Measurements from ENCODE around the gene KCTD2.

KCTD2 gene

DNA sequence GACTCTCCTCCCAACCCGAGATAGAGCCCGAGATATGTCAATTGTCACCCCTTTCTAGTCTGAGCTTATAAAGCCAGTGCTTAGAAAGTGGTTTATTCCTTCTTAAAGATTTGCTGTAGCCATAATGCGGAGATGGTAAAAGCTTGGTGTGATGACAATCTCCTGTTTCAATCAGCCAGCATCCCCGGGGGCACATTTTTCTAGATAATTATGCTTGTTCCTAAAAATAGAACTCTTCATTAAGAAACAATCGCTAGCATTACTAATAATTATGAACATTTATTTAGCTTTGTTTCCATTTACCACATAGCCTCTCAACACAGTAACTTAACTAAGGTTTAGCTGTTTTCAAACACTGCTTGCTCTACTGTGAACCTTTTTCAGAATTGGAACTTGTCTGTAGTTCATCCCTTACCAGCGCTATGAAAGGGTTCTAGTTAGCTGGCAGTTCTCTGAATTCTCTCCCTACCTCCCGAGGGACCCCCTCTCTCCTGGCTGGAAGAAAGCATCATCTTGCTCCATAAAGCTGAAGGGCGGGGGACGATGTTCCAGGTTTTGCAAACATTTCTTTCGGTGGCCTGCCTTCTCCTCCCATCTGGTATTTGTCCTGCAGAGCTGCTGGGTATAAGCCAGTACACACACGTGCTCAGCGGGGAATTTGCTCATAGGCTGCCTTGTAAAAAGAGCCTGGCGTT lies 35.5 kb upstream of the KCTD2 start:
- peak overlapping the region; percentile 73 for H3K4me3 ChIP-seq (ENCODE audit: low read length)
- TF ChIP-seq, protein P1, sequence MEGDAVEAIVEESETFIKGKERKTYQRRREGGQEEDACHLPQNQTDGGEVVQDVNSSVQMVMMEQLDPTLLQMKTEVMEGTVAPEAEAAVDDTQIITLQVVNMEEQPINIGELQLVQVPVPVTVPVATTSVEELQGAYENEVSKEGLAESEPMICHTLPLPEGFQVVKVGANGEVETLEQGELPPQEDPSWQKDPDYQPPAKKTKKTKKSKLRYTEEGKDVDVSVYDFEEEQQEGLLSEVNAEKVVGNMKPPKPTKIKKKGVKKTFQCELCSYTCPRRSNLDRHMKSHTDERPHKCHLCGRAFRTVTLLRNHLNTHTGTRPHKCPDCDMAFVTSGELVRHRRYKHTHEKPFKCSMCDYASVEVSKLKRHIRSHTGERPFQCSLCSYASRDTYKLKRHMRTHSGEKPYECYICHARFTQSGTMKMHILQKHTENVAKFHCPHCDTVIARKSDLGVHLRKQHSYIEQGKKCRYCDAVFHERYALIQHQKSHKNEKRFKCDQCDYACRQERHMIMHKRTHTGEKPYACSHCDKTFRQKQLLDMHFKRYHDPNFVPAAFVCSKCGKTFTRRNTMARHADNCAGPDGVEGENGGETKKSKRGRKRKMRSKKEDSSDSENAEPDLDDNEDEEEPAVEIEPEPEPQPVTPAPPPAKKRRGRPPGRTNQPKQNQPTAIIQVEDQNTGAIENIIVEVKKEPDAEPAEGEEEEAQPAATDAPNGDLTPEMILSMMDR (conservative IDR thresholded peaks at IDR 0.05; ENCODE audit: low read depth, low read length): no peak
- DNase-seq (ENCODE audit: low read depth): no peak

DNA sequence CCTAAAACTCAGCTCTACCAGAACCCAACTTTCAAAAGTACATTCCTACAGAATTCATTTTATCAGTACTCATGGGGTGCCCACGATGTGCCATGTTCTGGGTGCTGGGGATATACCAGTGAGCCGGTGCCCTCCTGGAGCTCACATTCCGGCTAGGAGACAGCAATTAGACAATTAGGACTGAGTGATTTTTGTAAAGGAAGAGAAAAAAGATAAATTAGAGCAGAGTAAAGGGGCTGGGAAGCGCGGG lies 35.0 kb upstream of the KCTD2 start:
- no peak for DNase-seq (ENCODE audit: low read depth)
- TF ChIP-seq, protein P1 (conservative IDR thresholded peaks at IDR 0.05; ENCODE audit: low read depth, low read length): no peak
- peak overlapping the region; percentile 73 for H3K4me3 ChIP-seq (ENCODE audit: low read length)

DNA sequence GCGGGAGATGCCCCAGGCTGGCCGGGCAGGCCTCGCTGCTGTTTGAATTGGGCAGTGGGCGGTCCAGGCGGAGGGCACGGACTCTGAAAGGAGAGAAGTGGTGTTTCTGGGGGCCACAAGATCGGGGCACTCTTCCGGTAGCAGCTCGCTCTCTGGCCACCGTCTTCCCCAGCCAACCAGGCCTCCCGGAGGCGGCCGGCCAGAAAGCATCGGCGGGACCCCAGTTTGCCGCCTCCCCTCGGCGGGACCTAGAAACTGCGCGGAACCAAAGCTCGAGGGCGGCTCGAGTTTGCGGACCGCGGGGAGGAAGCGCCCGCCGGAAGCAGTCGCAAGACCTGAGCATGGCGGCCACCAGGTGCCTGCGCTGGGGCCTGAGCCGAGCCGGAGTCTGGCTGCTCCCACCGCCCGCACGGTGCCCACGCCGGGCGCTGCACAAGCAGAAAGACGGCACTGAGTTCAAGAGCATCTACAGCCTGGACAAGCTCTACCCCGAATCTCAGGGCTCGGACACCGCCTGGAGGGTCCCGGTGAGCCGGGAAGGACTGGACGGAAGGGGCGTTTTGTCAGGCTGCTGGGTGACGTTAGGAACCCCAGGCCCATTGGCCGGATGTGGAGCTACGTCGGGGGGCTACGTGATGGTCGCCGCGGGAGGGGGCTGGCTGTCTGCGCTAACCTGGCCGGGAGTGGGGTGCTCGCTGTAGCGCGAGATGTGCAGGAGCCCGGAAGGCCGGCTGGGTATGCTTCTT lies 34.5 kb upstream of the KCTD2 start, which contains the start of gene MRPL58:
MRPL58 (plus strand) TSS at position 325 of the 746 bp plus-strand sequence; CDS start at position 342, 17 bp downstream.
- no peak for DNase-seq (ENCODE audit: low read depth)
- TF ChIP-seq, protein P1 (conservative IDR thresholded peaks at IDR 0.05; ENCODE audit: low read depth, low read length): peak; percentile 57
- peak within 1 kb of the TSS; percentile 73 for H3K4me3 ChIP-seq (ENCODE audit: low read length)

DNA sequence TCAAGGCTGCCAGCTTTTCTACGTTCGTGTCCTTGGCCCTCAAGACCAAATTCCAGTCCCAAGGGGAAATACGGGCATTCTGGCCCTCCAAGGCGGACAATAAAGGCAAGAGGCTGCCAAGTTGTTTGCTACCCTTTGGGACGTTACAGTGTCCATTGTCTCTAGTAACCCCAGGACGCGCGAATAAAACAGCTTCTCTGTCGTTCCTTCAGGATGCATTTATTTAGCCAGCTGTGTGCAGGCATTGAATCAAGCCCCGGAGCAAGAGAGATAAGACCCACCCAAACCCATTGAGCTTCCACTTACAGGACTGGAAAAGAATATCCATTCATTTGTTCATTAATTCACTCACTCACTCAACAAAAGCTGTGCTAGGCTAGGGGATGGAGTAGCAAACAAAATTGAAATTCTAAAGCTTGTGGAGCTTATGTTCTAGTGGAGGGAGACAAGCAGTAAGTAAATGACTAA lies 33.9 kb upstream of the KCTD2 start:
- DNase-seq (ENCODE audit: low read depth): no peak
- peak overlapping the region; percentile 73 for H3K4me3 ChIP-seq (ENCODE audit: low read length)
- TF ChIP-seq, protein P1 (conservative IDR thresholded peaks at IDR 0.05; ENCODE audit: low read depth, low read length): no peak

DNA sequence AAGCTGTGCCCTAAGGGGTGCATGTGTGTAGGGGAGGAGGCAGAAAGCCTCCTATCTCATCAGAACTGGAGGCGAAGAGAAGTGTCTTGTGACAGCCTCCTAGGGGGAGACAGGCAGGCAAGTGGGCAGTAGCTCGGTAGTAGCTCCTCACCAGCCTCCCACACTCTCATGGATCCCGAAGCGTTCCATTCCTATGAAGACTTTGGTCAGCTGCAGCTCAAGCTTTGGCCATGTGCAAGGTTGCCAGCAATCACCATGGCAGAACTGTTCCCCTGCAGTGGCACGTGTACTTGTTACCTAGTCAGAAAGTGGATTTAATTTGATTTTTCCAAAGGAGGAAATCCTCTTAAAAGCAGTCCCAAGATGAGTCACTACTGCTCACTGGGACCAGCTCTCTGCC lies 27.9 kb upstream of the KCTD2 start:
- H3K4me3 ChIP-seq (ENCODE audit: low read length): no peak overlapping the region
- peak; percentile 74 for DNase-seq (ENCODE audit: low read depth)
- TF ChIP-seq, protein P1 (conservative IDR thresholded peaks at IDR 0.05; ENCODE audit: low read depth, low read length): no peak

DNA sequence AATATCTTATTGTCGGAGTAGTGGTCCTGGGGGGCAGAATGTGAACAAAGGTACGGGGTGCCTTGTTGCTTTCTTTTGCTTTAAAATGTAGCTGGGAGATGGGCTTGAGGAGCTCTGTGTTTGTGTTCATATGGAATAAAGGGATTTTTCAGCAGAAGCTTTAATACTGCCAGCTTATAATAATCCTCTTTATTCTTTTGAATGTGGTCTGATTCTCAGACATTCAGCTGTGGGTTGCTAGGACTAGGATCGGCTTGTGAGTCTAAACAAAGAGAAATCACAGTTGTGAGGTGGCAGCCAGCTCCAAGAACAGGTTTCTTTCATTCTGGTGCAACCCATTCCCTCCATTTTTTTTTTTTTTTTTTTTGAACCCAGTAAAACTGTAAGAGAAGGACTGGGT lies 27.3 kb upstream of the KCTD2 start:
- H3K4me3 ChIP-seq (ENCODE audit: low read length): no peak overlapping the region
- TF ChIP-seq, protein P1 (conservative IDR thresholded peaks at IDR 0.05; ENCODE audit: low read depth, low read length): no peak
- peak; percentile 81 for DNase-seq (ENCODE audit: low read depth)

All from retinal pigment epithelial cell (primary cell).